ENCODE data around the gene CD34.

The CD34 gene

GRCh38 chr1:207888652-207889051, 22.3 kb downstream of the CD34 start:
- 0 out of 2 replicates have a peak, but pooled peaks cover 8% of the 10 kb centered on the region for H3K27me3 ChIP-seq (ENCODE audit: insufficient read depth, low read length)
- no peak overlapping the region for H3K27ac ChIP-seq (ENCODE audit: low read depth, low read length, poor library complexity, severe bottlenecking)
- no peak overlapping the region for H2AFZ ChIP-seq (ENCODE audit: low read length)
- no peaks in the 10 kb centered on the region for H3K79me2 ChIP-seq (ENCODE audit: insufficient read depth, low read length)
- no peaks in the 10 kb centered on the region for H3K9me3 ChIP-seq (ENCODE audit: low read length)
- no peaks in the 10 kb centered on the region for H3K36me3 ChIP-seq (ENCODE audit: insufficient read depth, low read length)
- no peak overlapping the region for H3K4me2 ChIP-seq (ENCODE audit: low read length)
- TF ChIP-seq EZH2 (IDR thresholded peaks at IDR 0.05; ENCODE audit: borderline replicate concordance, low read length) (no peak), CTCF (IDR thresholded peaks at IDR 0.05; ENCODE audit: low read length) (no peak)
- no peaks in the 10 kb centered on the region for H4K20me1 ChIP-seq (ENCODE audit: insufficient read depth, low read length)
- no peaks in the 10 kb centered on the region for H3F3A ChIP-seq (ENCODE audit: insufficient read depth, low read length)
- H3K4me1 ChIP-seq (ENCODE audit: insufficient read depth, low read length, severe bottlenecking) = peaks cover 4% of the 10 kb centered on the region
- H3K9ac ChIP-seq (ENCODE audit: low read length) = no peak overlapping the region
- H3K4me3 ChIP-seq (ENCODE audit: low read depth, low read length, poor library complexity, severe bottlenecking) = no peak overlapping the region
- no peaks in the 10 kb centered on the region for H3K9me2 ChIP-seq (ENCODE audit: low read depth, low read length)

GRCh38 chr1:207887542-207888201, 23.3 kb downstream of the CD34 start:
- TF ChIP-seq CTCF (IDR thresholded peaks at IDR 0.05; ENCODE audit: low read length) (no peak), EZH2 (IDR thresholded peaks at IDR 0.05; ENCODE audit: borderline replicate concordance, low read length) (no peak)
- no peak overlapping the region for H3K4me2 ChIP-seq (ENCODE audit: low read length)
- H2AFZ ChIP-seq (ENCODE audit: low read length) = no peak overlapping the region
- peaks cover 14% of the 10 kb centered on the region for H3K4me1 ChIP-seq (ENCODE audit: insufficient read depth, low read length, severe bottlenecking)
- no peak overlapping the region for H3K4me3 ChIP-seq (ENCODE audit: low read depth, low read length, poor library complexity, severe bottlenecking)
- no peaks in the 10 kb centered on the region for H4K20me1 ChIP-seq (ENCODE audit: insufficient read depth, low read length)
- no peak overlapping the region for H3K27ac ChIP-seq (ENCODE audit: low read depth, low read length, poor library complexity, severe bottlenecking)
- no peak overlapping the region for H3K9ac ChIP-seq (ENCODE audit: low read length)
- H3K9me3 ChIP-seq (ENCODE audit: low read length) = no peaks in the 10 kb centered on the region
- H3K27me3 ChIP-seq (ENCODE audit: insufficient read depth, low read length) = 0 out of 2 replicates have a peak, but pooled peaks cover 4% of the 10 kb centered on the region
- H3K79me2 ChIP-seq (ENCODE audit: insufficient read depth, low read length) = no peaks in the 10 kb centered on the region
- H3F3A ChIP-seq (ENCODE audit: insufficient read depth, low read length) = no peaks in the 10 kb centered on the region
- H3K36me3 ChIP-seq (ENCODE audit: insufficient read depth, low read length) = no peaks in the 10 kb centered on the region
- no peaks in the 10 kb centered on the region for H3K9me2 ChIP-seq (ENCODE audit: low read depth, low read length)

- 0 out of 2 replicates have a peak, but pooled peaks cover 4% of the 10 kb centered on the region for H3K27me3 ChIP-seq (ENCODE audit: insufficient read depth, low read length)
- peaks cover 20% of the 10 kb centered on the region for H3K4me1 ChIP-seq (ENCODE audit: insufficient read depth, low read length, severe bottlenecking)
- no peaks in the 10 kb centered on the region for H3K9me2 ChIP-seq (ENCODE audit: low read depth, low read length)
- no peaks in the 10 kb centered on the region for H3K79me2 ChIP-seq (ENCODE audit: insufficient read depth, low read length)
- no peak overlapping the region for H3K9ac ChIP-seq (ENCODE audit: low read length)
- no peak overlapping the region for H2AFZ ChIP-seq (ENCODE audit: low read length)
- no peak overlapping the region for H3K4me3 ChIP-seq (ENCODE audit: low read depth, low read length, poor library complexity, severe bottlenecking)
- no peaks in the 10 kb centered on the region for H3K9me3 ChIP-seq (ENCODE audit: low read length)
- H3F3A ChIP-seq (ENCODE audit: insufficient read depth, low read length) = no peaks in the 10 kb centered on the region
- H3K27ac ChIP-seq (ENCODE audit: low read depth, low read length, poor library complexity, severe bottlenecking) = no peak overlapping the region
- H4K20me1 ChIP-seq (ENCODE audit: insufficient read depth, low read length) = no peaks in the 10 kb centered on the region
- no peak overlapping the region for H3K4me2 ChIP-seq (ENCODE audit: low read length)
- no peaks in the 10 kb centered on the region for H3K36me3 ChIP-seq (ENCODE audit: insufficient read depth, low read length)
- TF ChIP-seq EZH2 (IDR thresholded peaks at IDR 0.05; ENCODE audit: borderline replicate concordance, low read length) (no peak), CTCF (IDR thresholded peaks at IDR 0.05; ENCODE audit: low read length) (no peak)
Measured at GRCh38 chr1:207886227-207886626, 24.7 kb downstream of the CD34 start.
